ENCODE measurements around the gene BMP2K. TPM values are rescaled to one million over a fixed set of nuclear protein-coding genes. Genes with fewer than 3 reads are reported as not detected.
"Not testable (repeated sequence)": the region's sequence is repeated elsewhere in the genome, so short reads cannot be mapped to it uniquely, and the experiment has no call there.

BMP2K gene
- total RNA-seq, 1 experiment from 2014 or later, result 23.7 TPM

DNA sequence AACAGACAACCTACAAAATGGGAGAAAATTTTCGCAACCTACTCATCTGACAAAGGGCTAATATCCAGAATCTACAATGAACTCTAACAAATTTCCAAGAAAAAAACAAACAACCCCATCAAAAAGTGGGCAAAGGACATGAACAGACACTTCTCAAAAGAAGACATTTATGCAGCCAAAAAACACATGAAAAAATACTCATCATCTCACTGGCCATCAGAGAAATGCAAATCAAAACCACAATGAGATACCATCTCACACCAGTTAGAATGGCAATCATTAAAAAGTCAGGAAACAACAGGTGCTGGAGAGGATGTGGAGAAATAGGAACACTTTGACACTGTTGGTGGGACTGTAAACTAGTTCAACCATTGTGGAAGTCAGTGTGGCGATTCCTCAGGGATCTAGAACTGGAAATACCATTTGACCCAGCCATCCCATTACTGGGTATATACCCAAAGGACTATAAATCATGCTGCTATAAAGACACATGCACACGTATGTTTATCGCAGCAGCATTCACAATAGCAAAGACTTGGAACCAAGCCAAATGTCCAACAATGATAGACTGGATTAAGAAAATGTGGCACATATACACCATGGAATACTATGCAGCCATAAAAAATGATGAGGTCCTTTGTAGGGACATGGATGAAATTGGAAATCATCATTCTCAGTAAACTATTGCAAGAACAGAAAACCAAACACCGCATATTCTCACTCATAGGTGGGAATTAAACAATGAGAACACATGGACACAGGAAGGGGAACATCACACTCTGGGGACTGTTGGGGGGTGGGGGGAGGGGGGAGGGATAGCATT, 19.7 kb downstream of the BMP2K start:
- not testable (repeated sequence) for DNase-seq (ENCODE audit: low spot score)

DNA sequence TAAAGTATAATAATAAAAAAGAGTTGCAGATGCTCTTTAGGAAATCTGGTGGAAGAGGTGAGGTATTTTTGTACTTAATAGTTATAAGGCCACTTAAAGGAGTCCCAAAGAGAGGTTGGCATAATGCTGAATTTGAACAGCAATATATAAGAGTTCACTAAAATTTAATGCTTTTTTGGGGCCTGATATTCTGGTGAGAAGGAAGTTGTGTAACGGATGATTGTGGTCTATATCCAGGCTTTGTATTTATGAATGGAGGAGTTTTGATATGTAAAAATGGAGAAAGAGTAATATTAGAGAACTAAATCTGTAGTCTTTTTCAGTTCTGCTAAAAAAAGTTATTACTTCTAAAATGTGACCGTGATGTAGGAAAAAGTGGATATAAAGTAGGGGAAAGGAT, 20.4 kb downstream of the BMP2K start:
- DNase-seq (ENCODE audit: low spot score), result no peak

DNA sequence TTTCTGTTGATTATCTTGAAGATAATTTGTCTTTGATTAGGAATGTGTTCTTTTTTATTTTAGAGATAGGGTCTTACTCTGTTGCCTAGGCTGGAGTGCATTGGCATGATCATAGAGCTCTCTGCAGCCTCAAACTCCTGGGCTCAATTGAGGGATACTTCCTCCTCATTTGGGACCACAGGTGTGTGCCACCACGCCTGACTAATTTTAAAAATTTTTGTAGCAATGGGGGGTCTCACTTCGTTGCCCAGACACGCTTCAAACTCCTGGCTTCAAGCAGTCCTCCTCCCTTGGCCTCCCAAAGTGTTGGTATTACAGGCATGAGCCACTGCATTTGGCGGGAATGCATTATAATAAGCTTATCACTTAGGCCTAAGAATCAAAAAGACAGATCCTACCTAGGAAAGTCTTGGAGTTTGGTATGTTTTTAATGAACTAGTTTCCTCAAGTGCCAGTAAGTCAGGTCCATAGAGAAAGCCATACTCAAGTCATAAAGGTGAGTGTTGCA, 21.7 kb downstream of the BMP2K start:
- no peak for DNase-seq (ENCODE audit: low spot score)

DNA sequence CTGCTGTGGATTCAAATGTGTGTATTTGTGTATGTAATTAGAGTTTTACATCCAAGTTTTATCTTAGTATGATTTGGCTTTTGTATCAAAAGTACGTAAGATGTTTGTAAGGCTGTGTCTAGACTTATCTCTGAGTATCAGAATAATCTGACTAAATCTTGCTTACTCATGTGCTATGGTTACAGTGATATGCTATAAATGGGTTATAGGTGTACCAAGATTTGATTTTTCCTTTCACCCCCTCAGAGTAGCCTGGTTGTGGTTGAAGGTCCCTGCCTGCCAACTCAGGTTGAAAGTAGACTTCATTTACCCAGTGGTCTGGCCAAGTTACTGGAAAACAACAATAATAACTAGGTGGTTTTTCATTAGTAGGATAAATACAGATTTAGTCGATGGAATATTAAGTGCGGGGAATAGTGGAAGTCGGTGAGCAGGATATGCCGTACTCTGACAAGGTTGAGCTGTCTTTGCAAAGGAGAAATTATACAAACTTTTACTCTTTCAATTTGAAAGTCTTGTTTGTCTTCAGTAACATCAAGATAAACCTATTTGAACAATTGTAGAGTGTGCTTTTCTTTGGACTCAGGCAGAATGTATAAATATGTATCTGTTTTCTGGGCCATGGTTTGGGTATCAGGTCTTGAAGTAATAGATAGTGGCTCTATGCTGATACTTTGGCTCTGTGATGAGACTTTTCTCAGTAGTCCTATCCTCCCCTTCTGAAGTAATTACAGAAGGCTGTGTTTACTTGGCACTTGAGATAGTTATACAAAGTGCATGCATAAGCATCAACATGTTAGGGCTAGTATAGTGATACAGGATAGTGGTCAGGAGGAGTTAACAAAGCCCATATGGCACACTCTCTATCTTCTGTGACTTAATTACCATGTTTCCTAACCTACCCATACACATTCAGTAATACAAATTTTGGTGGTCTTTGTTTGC, 23.7 kb downstream of the BMP2K start:
- DNase-seq (ENCODE audit: low spot score), result no peak

DNA sequence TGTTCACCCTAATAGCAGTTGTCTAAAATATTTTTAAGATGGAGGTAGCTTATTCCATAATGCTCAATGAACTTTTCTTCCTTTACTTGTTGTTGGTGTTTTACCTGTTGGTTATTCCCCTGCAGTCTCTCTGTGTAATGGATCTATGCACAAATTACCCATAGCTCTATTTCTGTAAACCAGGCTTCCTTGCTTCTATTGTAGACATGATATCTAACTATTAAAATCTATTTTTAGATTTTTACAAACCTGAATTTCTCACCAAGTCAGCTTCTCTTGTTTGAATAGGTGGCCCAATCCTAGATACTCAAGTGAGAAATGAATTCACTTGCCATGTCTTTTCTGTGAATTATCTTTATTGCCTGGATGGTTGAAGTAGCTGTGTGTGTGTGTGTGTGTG, 24.8 kb downstream of the BMP2K start:
- DNase-seq (ENCODE audit: low spot score), result no peak

DNA sequence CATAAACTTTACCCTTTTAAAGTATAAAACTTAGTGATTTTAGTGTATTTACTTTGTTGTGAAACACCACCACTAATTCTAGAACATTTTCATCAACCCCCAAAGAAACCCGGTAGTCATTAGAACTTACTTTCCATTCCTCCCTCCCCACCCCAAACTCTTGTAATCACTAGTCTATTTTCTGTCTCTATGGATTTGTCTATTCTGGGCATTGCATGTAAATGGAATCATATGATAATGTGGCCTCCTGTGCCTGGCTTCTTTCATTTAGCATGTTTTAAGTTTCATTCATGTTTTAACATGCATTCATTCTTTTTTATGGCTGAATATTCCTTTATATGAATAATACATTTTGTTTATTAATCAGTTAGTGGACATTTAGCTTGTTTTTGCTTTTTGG, 27.8 kb downstream of the BMP2K start:
- no peak for DNase-seq (ENCODE audit: low spot score)

DNA sequence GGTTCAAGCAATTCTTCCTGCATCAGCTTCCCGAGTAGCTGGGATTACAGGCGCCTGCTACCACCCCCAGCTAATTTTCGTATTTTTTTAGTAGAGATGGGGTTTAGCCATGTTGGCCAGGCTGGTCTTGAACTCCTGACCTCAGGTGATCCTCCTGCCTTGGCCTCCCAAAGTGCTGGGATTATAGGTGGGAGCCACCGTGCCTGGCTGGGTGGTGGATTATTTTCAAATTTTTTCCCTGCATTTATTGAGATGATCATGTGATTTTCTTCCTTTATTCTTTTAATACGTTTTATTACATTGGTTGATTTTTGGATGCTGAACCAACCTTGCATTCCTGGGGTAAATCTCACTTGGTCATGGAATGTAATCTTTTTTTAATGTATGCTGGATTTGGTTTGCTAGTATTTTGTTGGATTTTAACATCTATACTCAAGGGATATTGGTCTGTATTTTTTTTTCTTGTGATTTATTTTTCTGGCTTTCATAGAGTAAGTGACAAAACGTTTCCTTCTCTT, 30.9 kb downstream of the BMP2K start:
- DNase-seq (ENCODE audit: low spot score), result no peak

DNA sequence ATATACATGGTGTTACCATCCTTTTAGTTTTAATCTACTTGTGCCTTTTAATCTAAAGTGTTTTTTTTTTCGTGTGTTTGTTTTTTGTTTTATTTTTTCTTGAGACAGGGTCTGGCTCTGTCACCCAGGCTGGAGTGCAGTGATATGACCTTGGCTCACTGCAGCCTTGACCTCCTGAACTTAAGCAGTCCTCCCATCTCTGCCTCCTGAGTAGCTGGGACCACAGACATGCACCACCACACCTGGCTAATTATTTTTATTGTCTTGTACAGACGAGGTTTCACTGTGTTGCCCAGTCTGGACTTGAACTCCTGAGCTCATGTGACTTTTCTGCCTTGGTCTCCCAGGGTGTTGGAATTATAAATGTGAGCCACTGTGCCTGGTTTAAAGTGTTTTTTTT, 33.1 kb downstream of the BMP2K start:
- DNase-seq (ENCODE audit: low spot score), result no peak

DNA sequence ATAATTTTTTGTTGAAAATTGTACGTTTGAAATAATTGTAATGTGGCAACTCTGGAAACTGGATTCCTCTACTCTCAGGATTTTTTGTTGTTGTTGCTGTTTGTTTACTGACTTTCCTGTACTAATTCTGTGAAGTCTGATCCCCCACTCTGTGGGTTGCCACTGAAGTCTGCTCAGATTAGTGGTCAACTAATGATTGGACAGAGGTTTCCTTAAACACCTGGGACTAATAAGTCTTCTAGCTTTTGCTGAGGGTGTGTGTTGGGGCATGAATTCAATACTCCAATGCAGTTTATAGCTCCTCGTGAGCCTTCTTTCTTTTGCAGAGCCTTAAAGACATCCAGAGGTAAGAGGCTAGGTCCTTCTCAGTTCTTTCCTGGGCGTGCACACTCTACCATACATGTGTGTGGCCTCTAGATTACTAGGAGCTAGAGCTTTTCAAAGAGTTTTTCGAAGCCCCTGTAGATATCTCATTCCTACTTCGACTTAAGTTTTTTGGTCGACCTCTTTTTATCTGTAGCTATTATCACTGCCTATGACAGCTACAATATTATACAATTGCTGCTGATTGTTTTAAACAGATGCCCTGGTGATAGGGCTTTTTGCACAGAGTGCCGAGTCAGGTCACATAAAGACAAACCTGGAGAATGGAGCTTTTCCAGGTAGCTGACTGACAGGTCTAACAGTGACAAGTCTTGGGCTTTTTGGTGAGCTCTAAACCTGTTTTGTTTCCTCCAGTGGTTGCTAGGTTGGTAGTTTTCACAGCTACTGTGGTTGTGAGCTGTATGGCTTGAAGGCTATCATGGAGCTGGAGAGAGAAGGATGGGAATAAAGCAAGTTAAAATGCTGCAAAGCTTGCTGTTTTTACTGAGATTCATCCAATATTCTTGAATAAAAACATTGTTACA, 34.0 kb downstream of the BMP2K start:
- no peak for DNase-seq (ENCODE audit: low spot score)

DNA sequence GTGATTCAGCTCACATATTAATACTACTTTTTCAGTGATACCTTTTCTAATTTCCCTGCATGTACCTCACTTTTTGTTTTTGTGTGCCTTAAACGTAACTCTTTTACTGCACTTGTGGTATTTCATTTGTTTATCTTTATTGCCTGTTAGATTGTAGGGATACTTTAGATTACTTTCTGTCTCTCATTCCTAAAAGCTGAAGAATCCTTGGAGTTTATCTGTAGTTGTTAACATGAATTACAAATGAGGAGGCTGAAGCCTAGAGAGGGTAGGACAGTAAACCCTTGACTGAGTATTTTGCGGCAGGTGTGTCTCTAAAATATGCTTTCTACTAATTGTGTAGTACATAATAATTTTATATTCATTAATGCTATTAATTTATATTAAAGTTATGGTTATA, 34.9 kb downstream of the BMP2K start:
- DNase-seq (ENCODE audit: low spot score), result no peak

DNA sequence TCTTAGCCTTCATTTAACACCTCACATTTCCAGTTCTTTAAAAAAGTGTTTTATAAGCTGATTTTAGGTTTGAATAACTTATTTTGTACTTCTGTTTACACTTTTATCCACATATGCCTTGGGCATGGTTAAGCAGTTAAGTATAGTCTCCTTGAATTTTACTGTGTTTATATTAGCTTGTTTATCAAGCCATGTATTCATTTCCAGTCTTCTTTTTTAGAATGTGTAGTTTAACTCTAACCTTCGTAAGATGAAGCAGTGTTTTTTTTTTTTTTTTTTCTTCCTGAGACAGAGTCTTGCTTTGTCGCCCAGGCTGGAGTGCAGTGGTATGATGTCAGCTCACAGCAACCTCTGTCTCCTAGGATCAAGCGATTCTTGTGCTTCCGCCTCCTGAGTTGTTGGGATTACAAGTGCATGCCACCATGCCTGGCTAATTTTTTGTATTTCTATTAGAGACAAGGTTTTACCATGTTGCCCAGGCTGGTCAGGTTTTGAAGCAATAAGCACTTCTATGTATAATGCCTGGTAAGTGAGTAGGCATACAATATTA, 42.5 kb downstream of the BMP2K start:
- peak; percentile 33 for DNase-seq (ENCODE audit: low spot score)

DNA sequence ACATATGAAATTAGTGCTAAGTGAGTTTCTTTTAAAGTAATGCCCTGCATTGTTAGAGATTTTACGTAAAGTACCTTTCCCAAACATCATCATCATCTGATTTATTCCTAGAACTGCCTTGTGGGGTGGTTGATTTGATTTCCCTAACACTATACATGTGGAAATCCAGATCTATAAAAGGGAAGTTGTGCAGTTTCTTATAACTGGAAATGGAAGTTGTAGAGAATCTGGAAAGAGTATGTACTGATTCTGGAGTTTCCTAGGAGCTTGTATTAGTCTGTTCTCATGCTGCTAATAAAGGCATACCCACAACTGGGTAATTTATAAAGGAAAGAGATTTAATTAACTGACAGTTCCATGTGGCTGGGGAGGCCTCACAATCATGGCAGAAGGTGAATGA, 47.9 kb downstream of the BMP2K start:
- no peak for DNase-seq (ENCODE audit: low spot score)

DNA sequence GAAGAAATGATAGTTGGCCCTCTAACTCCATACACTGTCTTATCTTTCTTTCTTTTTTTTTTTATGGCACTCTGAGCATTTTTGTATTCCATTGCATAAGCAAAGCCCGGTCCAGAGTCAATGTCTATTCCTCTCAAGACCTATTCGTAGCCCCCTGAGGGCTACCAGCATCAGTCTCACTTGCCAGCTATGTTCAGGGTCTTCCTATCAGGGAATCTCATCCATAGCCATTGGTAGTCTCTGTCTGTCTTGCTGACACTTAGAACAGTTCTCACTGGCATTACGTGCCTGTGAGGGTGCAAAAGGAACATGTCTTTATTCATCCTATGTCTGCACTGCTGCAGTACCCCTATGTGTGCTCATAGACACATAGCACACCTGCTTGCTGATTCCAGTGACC, 51.0 kb downstream of the BMP2K start:
- no peak for DNase-seq (ENCODE audit: low spot score)

DNA sequence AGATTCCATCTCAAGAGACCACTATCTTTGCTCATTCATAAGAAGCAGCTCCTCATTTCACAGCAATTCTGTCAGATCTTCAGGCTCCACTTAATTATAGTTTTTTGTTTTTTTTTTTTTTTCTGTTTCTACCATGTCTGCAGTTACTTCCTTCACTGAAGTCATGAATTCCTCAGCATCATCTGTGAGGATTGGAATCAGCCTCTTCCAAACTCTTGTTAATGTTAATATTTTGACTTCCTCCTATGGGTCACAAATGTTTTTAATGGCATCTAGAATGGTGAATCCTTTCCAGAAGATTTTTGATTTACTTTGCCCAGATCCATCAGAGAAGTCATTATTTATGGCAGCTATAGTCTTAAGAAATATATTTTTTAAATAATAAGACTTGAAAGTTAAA, 53.1 kb downstream of the BMP2K start:
- no peak for DNase-seq (ENCODE audit: low spot score)

DNA sequence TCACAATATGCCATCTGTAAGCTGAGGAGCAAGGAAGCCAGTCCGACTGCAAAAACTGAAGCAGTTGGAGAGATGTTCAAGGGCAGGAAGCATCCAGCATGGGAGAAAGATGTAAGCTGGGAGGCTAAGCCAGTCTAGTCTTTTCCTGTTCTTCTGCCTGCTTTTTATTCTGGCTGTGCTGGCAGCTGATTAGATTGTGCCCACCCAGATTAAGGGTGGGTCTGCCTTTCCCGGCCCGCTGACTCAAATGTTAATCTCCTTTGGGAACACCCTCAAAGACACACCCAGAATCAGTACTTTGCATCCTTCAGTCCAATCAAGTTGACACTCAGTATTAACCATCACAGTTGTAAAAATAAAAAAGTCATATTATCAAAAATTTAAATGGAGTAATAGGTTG, 63.5 kb downstream of the BMP2K start:
- not testable (repeated sequence) for DNase-seq (ENCODE audit: low spot score)

DNA sequence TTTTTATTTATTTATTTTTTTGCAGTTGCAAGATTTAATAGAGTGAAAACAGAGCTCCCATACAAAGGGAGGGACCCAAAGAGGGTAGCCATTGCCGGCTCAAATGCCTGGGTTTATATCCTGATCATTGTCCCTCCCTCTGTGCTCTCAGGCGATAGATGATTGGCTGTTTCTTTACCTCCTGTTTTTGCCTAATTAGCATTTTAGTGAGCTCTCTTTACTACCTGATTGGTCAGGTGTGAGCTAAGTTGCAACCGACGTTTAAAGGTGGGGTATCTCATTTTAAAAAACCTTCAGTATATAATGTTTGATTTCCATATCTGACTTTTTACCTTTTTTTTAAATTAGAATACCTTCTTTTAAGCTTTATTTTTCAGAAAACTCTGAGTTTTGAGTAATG, 64.1 kb downstream of the BMP2K start:
- DNase-seq (ENCODE audit: low spot score), result not testable (repeated sequence)

DNA sequence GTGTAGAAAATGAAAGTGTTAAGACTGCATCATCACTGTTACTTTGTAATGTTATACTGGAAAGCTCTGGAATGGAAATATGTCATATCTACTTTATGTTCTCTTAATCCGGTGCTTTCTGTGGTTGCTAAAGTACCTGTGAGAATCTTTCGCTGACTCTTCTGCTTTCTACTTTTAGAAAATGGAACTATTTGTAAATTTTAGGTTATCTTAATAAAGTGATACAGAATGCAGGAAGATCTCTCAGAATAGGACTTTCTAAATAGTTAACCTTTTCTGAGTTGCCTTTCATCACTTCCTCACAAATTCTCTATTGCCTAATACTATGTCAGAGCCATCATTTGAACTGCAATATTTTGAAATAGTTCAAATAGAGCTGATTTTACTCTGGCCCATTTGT, 69.3 kb downstream of the BMP2K start:
- no peak for DNase-seq (ENCODE audit: low spot score)

DNA sequence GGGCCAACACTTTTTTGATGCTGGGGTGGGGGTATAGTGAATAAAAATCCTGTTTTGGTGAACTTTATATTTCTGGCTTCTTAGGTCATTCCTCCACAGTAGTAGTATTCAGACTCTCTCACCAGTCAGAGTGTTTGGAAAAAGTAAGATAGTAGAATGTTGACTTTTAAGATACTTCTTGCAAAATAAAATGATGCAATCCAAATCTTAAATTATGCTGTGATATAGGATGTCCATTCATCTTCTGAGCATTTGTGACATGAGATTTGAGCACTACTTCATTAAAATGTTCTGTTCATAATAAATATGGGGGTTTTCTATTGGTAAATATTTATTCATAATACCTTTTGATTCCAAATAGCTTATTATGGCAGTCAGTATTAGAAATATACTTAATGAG, 70.1 kb downstream of the BMP2K start:
- no peak for DNase-seq (ENCODE audit: low spot score)

DNA sequence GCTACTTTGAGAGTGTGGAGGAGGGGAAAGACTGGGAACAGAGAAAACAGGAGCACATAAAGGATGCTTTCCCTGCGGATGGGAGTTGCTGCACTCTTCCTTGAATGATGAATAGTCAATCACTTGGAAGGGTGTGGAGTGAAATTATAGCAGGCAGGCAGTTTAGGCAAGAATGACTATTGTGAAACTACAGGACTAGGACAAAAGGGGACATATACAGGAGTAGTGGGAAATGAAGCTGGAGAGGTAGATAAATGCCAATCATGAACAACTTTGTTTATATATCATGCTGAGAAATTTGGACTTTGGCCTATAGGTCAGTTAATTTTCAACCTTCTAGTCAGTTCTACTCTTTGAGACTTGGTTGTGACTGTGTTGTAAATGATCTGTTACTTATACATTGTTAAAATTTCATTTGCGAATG, 86.2 kb downstream of the BMP2K start:
- DNase-seq (ENCODE audit: low spot score), result no peak

DNA sequence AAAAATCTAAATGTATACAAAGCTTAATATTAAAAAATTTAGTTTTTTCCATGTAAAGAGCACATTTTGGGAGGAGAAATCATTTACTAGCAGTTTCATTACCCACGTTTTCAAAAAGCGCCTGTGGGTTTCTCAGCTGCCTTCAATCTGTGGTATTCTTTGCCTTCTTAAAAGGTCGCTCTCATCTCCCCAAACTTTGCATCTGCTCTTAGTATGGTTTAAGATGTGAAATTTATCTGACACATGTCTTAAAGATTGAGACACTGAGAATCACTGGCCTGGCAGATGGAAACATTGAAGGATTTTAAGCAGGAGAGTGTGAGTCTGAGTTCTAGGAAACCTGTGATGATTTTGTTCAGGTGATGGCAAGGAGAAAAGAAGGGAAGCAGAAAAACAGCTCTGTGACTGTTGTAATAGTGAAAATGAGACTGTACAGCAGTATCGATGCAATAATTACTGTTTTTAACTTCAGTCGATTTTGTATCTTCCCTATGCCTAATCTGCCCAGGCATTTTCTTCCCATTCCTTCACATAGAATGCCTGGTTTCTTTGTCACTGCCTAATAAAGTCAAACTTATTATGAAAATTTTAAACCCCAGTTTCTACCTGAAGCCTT, 87.2 kb downstream of the BMP2K start:
- no peak for DNase-seq (ENCODE audit: low spot score)

DNA sequence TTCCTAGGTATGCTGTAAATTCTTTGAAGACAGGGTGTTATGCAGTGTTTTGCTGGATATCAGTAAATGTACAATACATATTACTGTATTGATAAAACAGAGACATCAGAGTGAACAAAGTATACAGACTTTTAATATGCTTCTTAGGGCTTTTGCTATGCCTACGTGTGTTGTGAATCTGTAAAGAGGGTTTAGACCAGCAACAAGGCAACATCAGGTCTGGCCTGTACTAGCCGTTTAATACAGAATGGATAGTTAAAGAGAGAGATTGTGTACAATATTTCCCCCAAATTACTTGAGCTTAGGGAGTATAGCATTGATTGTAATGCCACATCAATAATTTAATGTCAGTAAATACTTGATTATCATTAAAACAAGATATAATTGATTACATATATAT, 87.8 kb downstream of the BMP2K start:
- DNase-seq (ENCODE audit: low spot score), result no peak
